Duodenal mucosa (tissue), 2 donors: ENCODE data around the gene ADRA2B.

Experiments
- H3K27ac ChIP-seq: one replicate; pipeline ENCODE4 v1.7.0; 2013; ENCODE audit warnings: low read depth, low read length
- H3K27me3 ChIP-seq, 2 donors: one replicate each; pipeline ENCODE4 v1.7.0; 2013; ENCODE audit warnings: low read length in 2 of 2, control low read depth in 1 of 2; ENCODE audit not compliant: insufficient read depth in 2 of 2, control insufficient read depth in 1 of 2
- H3K36me3 ChIP-seq, 2 donors: one replicate each; pipeline ENCODE4 v1.7.0; 2013; ENCODE audit warnings: low read length in 2 of 2, control low read depth in 1 of 2; ENCODE audit not compliant: insufficient read depth in 2 of 2, control insufficient read depth in 1 of 2
- H3K4me1 ChIP-seq, 2 donors: one replicate each; pipeline ENCODE4 v1.7.0; 2013; ENCODE audit warnings: low read length in 2 of 2, control low read depth in 1 of 2; ENCODE audit not compliant: insufficient read depth in 2 of 2, control insufficient read depth in 1 of 2
- H3K4me3 ChIP-seq, 2 donors: one replicate each; pipeline ENCODE4 v1.7.0; 2013; ENCODE audit warnings: low read length in 2 of 2, low read depth in 1 of 2
- H3K9ac ChIP-seq, 2 donors: one replicate each; pipeline ENCODE4 v1.7.0; 2013; ENCODE audit warnings: low read length in 2 of 2, low read depth in 1 of 2
- H3K9me3 ChIP-seq, 2 donors: one replicate each; pipeline ENCODE4 v1.7.0; 2013; ENCODE audit warnings: low read length in 2 of 2, control low read depth in 1 of 2; ENCODE audit not compliant: control insufficient read depth in 1 of 2

ADRA2B gene

DNA sequence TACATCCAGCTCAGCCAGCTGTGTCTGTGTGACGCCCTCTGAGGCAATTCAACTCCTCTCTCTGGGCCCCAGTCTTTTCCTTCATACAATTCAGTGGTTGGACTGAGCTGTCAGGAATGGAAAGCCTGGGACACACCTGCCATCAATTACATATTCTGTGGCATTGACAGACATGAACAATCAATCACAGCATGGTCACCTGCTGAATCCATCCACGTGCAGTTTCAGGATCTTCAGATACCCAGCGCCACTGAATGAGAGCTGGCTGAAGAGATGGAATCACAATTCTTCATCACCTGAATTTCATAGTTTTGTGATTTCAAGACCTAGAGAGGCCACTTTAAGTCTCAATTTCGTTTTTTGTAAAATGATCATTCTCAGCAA is 5.1 kb downstream of the ADRA2B start:
- H3K4me3 ChIP-seq = no peak overlapping the region
- no peaks in the 10 kb centered on the region for H3K36me3 ChIP-seq
- H3K4me1 ChIP-seq = peaks cover 0 to 3% of the 10 kb centered on the region in 2 donors
- no peak overlapping the region for H3K9ac ChIP-seq
- peaks cover 0 to 4% of the 10 kb centered on the region in 2 donors for H3K27me3 ChIP-seq
- H3K27ac ChIP-seq = no peak overlapping the region
- no peaks in the 10 kb centered on the region for H3K9me3 ChIP-seq

DNA sequence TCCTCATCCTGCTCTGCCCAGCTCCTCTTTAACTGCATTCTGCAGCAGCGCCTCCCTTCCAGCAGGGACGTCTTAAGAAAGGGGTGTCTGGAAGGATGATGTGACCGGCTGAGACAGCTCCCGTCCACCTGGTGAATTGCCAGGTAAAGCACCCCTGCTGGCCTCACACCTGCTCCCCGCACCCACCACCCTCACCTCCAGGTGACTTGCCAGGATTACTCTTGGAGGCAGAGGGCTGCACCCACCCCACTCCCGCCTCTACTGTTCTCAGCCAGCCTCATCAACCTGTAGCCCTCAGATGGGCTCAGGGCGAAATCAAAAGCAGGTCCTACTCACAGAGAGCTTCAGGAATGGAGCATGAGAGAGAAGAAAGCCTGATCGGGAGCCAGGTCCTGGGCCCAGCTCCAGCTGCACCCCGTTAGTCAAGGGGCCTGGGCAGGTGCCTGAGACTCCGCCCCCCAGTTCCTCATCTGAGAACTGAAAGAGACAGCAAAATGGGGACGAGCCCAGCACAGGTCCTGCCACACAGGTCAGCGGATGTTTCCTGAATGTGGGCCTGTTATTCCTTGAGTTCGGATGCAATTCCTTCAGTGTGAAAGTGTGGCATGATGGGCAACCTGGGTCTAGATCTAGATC is 5.6 kb downstream of the ADRA2B start:
- Histone ChIP-seq H3K4me3 (no peak overlapping the region), H3K27me3 (no peaks in the 10 kb centered on the region), H3K27ac (no peak overlapping the region), H3K9me3 (peaks cover 0 to 3% of the 10 kb centered on the region in 2 donors), H3K4me1 (peaks cover 0 to 3% of the 10 kb centered on the region in 2 donors), H3K9ac (no peak overlapping the region), H3K36me3 (no peaks in the 10 kb centered on the region)

DNA sequence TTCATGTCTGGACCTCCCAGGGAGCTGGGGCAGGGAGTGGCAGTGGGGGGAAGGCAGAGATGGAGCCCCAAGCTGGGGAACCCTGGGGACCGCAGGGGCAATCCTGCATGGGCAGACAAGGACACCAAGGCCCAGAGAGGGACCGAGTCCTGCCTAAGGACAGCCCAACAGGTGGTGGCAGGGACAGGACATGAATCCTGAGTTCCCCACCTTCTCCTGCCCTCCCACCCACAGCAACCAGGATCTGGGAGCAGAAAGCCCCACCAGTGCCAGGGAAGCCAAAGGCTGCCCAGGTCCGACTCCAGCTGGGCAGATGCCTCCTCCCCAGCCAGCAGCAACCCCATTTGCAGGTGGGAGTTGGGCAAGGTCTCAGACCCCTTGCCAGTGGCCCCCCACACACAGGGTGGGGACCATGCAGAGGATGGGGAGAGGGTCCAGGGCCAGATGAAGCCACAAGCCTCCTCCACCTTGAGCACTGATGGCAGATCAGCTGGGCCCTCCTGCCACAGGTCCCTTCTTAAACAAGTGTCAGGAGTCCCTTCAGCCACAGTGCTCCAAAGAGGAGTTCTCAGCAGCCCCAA is 6.3 kb downstream of the ADRA2B start:
- Histone ChIP-seq H3K4me1 (peaks cover 0 to 3% of the 10 kb centered on the region in 2 donors), H3K9ac (no peak overlapping the region), H3K9me3 (peaks cover 7 to 10% of the 10 kb centered on the region in 2 donors), H3K36me3 (no peaks in the 10 kb centered on the region), H3K27ac (no peak overlapping the region), H3K27me3 (no peaks in the 10 kb centered on the region), H3K4me3 (no peak overlapping the region)

DNA sequence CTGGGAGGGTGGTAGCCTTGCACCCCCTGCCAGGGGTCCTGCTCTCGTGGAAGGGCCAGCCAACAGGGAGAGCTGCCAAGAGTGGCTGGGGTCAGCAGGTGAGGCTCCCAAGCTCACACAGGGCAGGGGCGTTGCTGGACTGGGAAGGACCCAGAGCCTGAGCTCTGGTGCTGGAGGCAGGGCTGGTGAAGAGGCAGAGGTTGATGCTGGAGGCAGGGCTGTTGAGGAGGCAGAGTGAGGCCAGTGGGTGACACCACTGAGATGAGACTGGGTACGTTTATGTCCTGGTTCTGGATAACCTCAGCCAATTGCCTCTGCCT is 7.0 kb downstream of the ADRA2B start:
- Histone ChIP-seq H3K4me1 (peaks cover 0 to 3% of the 10 kb centered on the region in 2 donors), H3K9ac (no peak overlapping the region), H3K27ac (no peak overlapping the region), H3K36me3 (no peaks in the 10 kb centered on the region), H3K9me3 (peaks cover 8 to 11% of the 10 kb centered on the region in 2 donors), H3K27me3 (no peaks in the 10 kb centered on the region), H3K4me3 (no peak overlapping the region)

DNA sequence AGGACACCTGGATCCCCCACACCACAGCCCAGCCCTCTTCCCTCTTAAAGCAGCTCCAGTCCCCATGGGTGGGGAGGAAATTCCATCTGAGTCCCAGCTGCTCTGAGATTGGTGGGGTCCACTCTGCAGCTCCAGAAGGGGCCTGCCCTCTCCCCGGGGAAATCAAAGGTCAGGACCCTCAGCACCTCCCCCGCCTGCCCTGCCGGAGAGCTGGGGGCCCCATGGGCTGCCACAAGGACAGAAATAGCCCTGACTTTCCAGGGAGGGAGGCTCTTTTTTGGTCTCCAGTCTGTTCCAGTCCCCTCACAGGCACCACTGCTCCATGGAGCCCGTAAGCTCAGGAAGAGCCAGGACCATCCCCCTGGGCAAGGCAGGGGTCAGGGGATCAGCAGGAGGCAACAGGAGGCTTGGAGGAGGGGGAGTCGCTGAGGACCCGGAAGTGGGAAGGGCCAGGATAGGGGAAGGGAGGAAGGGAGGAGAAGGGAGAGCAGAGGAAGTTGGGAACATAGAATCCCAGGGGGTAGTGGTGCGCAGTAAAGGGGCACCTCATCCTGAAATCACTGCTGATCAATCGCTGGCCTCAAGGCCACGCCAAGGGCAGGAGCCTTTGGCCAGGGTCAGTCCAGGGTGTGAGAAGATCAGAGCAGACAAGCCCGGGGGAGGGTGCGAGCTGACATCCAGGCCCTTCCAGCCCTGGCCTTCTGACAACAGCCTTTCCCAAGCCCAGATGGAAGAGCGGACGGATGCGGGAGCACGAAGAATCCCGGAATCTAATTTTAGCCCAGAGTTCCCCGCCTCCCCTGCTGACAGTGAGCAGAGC is 7.6 kb downstream of the ADRA2B start:
- H3K4me3 ChIP-seq = no peak overlapping the region
- no peaks in the 10 kb centered on the region for H3K36me3 ChIP-seq
- no peak overlapping the region for H3K9ac ChIP-seq
- H3K4me1 ChIP-seq = peaks cover 0 to 3% of the 10 kb centered on the region in 2 donors
- no peaks in the 10 kb centered on the region for H3K27me3 ChIP-seq
- peaks cover 8 to 11% of the 10 kb centered on the region in 2 donors for H3K9me3 ChIP-seq
- H3K27ac ChIP-seq = no peak overlapping the region

DNA sequence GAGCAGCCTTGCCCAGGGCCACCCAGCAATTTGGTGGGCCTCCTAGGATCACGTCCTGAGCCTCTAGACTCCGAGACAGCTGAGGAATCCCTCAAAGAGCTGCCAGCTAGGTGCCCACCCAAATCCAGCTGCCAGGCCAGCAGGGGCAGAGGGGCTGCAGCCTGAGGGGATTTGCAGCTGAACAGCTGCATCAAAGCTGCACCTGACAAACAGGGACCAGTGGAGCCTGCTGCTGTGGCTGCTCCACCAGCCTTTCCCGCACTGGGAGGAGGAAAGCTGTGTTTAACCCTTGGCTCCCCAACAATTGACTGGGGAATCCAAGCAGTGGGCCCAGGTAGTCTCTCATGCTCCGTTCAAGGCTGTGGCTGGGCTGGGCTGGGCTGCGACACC is 8.2 kb downstream of the ADRA2B start:
- Histone ChIP-seq H3K9ac (no peak overlapping the region), H3K9me3 (peaks cover 8 to 11% of the 10 kb centered on the region in 2 donors), H3K27me3 (no peaks in the 10 kb centered on the region), H3K36me3 (no peaks in the 10 kb centered on the region), H3K4me1 (peaks cover 0 to 3% of the 10 kb centered on the region in 2 donors), H3K4me3 (no peak overlapping the region), H3K27ac (no peak overlapping the region)

DNA sequence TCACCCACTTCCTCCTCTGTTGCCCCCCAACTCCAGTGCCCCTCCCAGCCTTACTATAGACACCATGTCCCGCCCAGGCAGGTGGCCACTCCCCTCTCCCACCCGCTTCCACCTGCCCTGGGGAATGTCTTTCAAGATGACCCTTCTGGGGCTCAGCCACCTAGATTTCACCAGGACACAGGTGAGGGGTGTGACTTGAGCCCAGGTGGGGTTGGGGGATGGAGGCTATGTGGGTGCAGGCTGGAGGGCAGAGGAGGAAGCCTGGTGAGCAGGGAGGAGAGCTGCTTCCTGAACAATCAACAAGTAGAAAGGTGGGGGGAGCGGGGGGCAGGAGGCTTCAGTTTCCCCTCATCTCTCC is 8.7 kb downstream of the ADRA2B start:
- Histone ChIP-seq H3K27ac (no peak overlapping the region), H3K9ac (no peak overlapping the region), H3K4me1 (peaks cover 0 to 3% of the 10 kb centered on the region in 2 donors), H3K4me3 (no peak overlapping the region), H3K9me3 (peaks cover 8 to 11% of the 10 kb centered on the region in 2 donors), H3K36me3 (no peaks in the 10 kb centered on the region), H3K27me3 (no peaks in the 10 kb centered on the region)

DNA sequence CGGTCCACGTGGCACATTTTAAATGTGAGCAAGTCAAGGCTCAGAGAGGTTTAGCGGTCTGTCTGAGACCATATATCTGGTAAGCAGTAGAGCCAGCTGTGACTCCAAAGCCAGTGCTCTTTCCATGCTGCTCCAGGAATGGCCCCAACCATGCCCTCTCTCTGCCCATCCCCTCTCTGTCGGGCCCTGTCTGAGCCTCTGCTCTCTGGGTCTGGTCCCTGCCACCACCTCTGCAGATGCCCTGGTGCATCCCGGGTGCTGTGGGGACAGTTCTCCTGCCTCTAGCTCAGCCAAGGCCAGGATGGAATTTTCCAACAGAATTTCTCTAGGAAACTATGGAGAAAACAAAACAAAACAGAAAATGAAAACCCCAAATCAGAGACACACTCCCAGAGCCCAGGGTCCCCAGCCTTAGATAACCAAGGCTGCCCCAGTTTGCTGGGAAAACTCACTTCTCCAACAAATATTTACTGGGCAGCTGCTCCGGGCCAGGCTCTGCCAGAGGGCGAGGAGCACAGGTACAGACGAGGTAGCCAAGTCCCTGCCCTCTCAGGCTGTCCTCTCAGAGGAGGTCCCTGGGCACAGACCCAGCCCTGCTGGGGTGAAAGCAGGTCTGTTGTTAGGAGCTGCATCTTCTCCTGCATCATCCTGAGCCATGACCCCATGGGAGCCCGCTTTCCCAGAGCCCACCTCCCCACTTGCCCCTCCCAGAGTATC is 9.2 kb downstream of the ADRA2B start:
- Histone ChIP-seq H3K9me3 (peaks cover 8 to 11% of the 10 kb centered on the region in 2 donors), H3K4me3 (no peak overlapping the region), H3K36me3 (no peaks in the 10 kb centered on the region), H3K27me3 (no peaks in the 10 kb centered on the region), H3K9ac (no peak overlapping the region), H3K4me1 (peaks cover 0 to 3% of the 10 kb centered on the region in 2 donors), H3K27ac (no peak overlapping the region)

DNA sequence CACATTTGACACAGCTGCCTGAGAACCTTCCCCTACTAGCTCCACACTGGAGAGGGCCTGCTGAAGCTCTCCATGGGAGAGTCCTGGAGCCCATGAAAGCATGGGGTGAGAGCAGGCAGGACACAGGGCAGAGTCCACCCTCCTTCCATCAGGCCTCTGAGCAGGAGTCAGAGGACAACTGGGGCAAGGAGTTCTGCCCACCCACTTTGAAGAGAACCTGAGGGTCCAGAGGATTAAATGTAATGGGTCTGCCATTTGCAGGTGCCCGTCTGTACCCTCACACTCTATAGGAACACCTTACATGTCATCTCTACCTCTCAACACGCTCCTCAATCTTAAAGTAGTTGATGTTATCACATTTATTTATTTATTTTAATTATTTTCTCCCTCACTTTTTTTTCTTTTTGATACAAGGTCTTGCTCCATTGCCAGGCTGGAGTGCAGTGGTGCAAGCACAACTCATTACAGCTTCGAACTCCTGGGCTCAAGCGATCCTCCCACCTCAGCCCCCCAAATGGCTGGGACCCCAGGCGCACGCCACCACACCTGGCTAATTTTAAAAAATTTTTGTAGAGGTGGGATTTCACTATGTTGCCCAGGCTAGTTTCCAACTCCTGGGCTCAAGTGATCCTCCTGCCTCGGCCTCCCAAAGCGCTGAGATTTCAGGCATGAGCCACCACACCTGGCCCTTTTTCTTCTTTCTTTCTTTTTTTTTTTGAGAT is 10.2 kb downstream of the ADRA2B start:
- Histone ChIP-seq H3K9ac (no peak overlapping the region), H3K9me3 (peaks cover 8 to 11% of the 10 kb centered on the region in 2 donors), H3K36me3 (no peaks in the 10 kb centered on the region), H3K27ac (no peak overlapping the region), H3K4me3 (no peak overlapping the region), H3K4me1 (peaks cover 0 to 3% of the 10 kb centered on the region in 2 donors), H3K27me3 (no peaks in the 10 kb centered on the region)
